H1 (cell line): ENCODE data around the gene IGF1. TPM values are rescaled to one million over a fixed set of nuclear protein-coding genes. Genes with fewer than 3 reads are reported as not detected.

Experiments used
- CTCF ChIA-PET: fragments of 300-600 bp; sonication (Branson Sonifier 250); formaldehyde crosslinking; loops from one replicate; lab custom pipeline; 2021; ENCODE audit not compliant: partially characterized antibody; lab: Charles Lee
- POLR2A ChIA-PET: fragments of 300-600 bp; sonication (Branson Sonifier 250); formaldehyde crosslinking; loops from one replicate; lab custom pipeline; 2021; ENCODE audit warnings: inconsistent platforms; ENCODE audit not compliant: partially characterized antibody; lab: Charles Lee
- DNase-seq, 2 experiments: peaks; one replicate each; pipeline versions ENCODE4 v3.0.0 to v3.0.0-alpha.2; 2010 to 2022; ENCODE audit warnings: low spot score in 2 of 2, low read depth in 1 of 2, mixed read lengths in 1 of 2
- FAIRE-seq: peaks from 2 replicates; lab custom pipeline; 2011; peaks lifted over from hg19 to GRCh38; lab: Jason Lieb, UNC
- H2AFZ ChIP-seq: 2 replicates; pipeline ENCODE4 v1.8.1; 2012; ENCODE audit warnings: low read length, inconsistent platforms
- H2AK5ac ChIP-seq: 2 replicates; pipeline ENCODE4 v1.6.1; 2013; ENCODE audit warnings: low read depth, low read length
- H2BK120ac ChIP-seq: replicated peaks from 2 replicates; pipeline ENCODE3; 2013; ENCODE audit warnings: low read depth, low read length, inconsistent platforms
- H2BK12ac ChIP-seq: 2 replicates; pipeline ENCODE4 v1.6.1; 2013; ENCODE audit warnings: low read depth, low read length
- H2BK15ac ChIP-seq: 2 replicates; pipeline ENCODE4 v1.6.1; 2013; ENCODE audit warnings: low read length
- H2BK20ac ChIP-seq: 2 replicates; pipeline ENCODE4 v1.6.1; 2013; ENCODE audit warnings: low read length
- H2BK5ac ChIP-seq: 2 replicates; pipeline ENCODE4 v1.6.1; 2013; ENCODE audit warnings: low read depth, low read length
- H3K14ac ChIP-seq: 2 replicates; pipeline ENCODE4 v1.6.1; 2013; ENCODE audit warnings: inconsistent platforms; ENCODE audit not compliant: insufficient read length
- H3K18ac ChIP-seq: 2 replicates; pipeline ENCODE4 v1.6.1; 2013; ENCODE audit warnings: low read length; ENCODE audit errors: extremely low read depth
- H3K23ac ChIP-seq: 2 replicates; pipeline ENCODE4 v1.6.1; 2013; ENCODE audit warnings: inconsistent platforms; ENCODE audit not compliant: insufficient read length
- H3K23me2 ChIP-seq: 2 replicates; pipeline ENCODE4 v1.6.1; 2013; ENCODE audit warnings: low read depth, low read length
- H3K27ac ChIP-seq: 2 replicates; pipeline ENCODE4 v1.6.1; 2011; ENCODE audit warnings: low read depth, low read length, inconsistent platforms
- H3K27me3 ChIP-seq, 4 experiments: replicated peaks in 1 of 4; 1 replicate in 1 of 4; 2 replicates in 3 of 4; pipeline versions ENCODE4 v1.6.1 to v1.8.1; 2011 to 2013; ENCODE audit warnings: low read length in 3 of 4, mild to moderate bottlenecking in 3 of 4, inconsistent platforms in 2 of 4, mixed read lengths in 2 of 4, moderate library complexity in 1 of 4; ENCODE audit not compliant: control insufficient read depth in 3 of 4, insufficient read depth in 3 of 4; ENCODE audit errors: extremely low read depth in 1 of 4
- H3K36me3 ChIP-seq, 4 experiments: 2 replicates each; pipeline versions ENCODE4 v1.6.1 to v1.8.1; 2011 to 2013; ENCODE audit warnings: mild to moderate bottlenecking in 4 of 4, low read length in 3 of 4, moderate library complexity in 2 of 4, control low read depth in 1 of 4, inconsistent platforms in 1 of 4; ENCODE audit not compliant: insufficient read depth in 4 of 4, control insufficient read depth in 2 of 4
- H3K4ac ChIP-seq: replicated peaks from 2 replicates; pipeline ENCODE3; 2013; ENCODE audit warnings: low read length, low read depth, mixed read lengths, inconsistent platforms; ENCODE audit not compliant: insufficient read length
- H3K4me1 ChIP-seq, 4 experiments: replicated peaks in 1 of 4; 1 replicate in 1 of 4; 2 replicates in 3 of 4; pipeline versions ENCODE4 v1.6.1 to v1.8.1; 2011 to 2013; ENCODE audit warnings: low read length in 3 of 4, inconsistent platforms in 2 of 4, mixed read lengths in 1 of 4; ENCODE audit not compliant: insufficient read depth in 4 of 4, control insufficient read depth in 3 of 4
- H3K4me2 ChIP-seq, 2 experiments: 2 replicates each; pipeline versions ENCODE4 v1.6.1 to v1.8.1; 2011 to 2013; ENCODE audit warnings: low read depth in 2 of 2, low read length in 2 of 2, control low read depth in 1 of 2, inconsistent platforms in 1 of 2, mild to moderate bottlenecking in 1 of 2; ENCODE audit not compliant: insufficient read depth in 1 of 2
- H3K4me3 ChIP-seq, 4 experiments: fragments of 200-600, 300-600 bp in 1 of 4; sonication (generic), shearing (Covaris generic), sonication (Bioruptor Twin) in 1 of 4; 2 replicates each; pipeline versions ENCODE4 v1.5.1 to v1.8.1; 2011 to 2016; ENCODE audit warnings: low read length in 4 of 4, low read depth in 3 of 4, control low read depth in 2 of 4, inconsistent platforms in 2 of 4, mild to moderate bottlenecking in 2 of 4, mixed read lengths in 1 of 4, moderate library complexity in 1 of 4; ENCODE audit not compliant: insufficient read depth in 2 of 4; ENCODE audit errors: extremely low read depth in 1 of 4
- H3K56ac ChIP-seq: replicated peaks from 2 replicates; pipeline ENCODE3; 2013; ENCODE audit warnings: low read depth, mild to moderate bottlenecking, mixed read lengths, low read length, inconsistent platforms; ENCODE audit not compliant: insufficient read length
- H3K79me1 ChIP-seq: 2 replicates; pipeline ENCODE4 v1.6.1; 2013; ENCODE audit warnings: low read depth, low read length, control low read depth
- H3K79me2 ChIP-seq, 2 experiments: 2 replicates each; pipeline versions ENCODE4 v1.6.1 to v1.8.1; 2012 to 2013; ENCODE audit warnings: low read length in 2 of 2, mild to moderate bottlenecking in 2 of 2, inconsistent platforms in 1 of 2; ENCODE audit not compliant: insufficient read depth in 2 of 2, control insufficient read depth in 1 of 2
- H3K9ac ChIP-seq, 4 experiments: replicated peaks in 1 of 4; 1 replicate in 1 of 4; 2 replicates in 3 of 4; pipeline versions ENCODE4 v1.6.1 to v1.8.1; 2011 to 2013; ENCODE audit warnings: low read depth in 3 of 4, low read length in 3 of 4, control low read depth in 2 of 4, mild to moderate bottlenecking in 2 of 4, moderate library complexity in 2 of 4, inconsistent platforms in 1 of 4; ENCODE audit errors: extremely low read depth in 1 of 4
- H3K9me3 ChIP-seq, 2 experiments: 2 replicates each; pipeline versions ENCODE4 v1.6.1 to v1.8.1; 2012 to 2013; ENCODE audit warnings: mild to moderate bottlenecking in 2 of 2, moderate library complexity in 2 of 2, control low read depth in 1 of 2, inconsistent platforms in 1 of 2, low read depth in 1 of 2, low read length in 1 of 2, mixed read lengths in 1 of 2; ENCODE audit not compliant: insufficient read depth in 2 of 2
- H4K20me1 ChIP-seq, 2 experiments: replicated peaks in 1 of 2; 2 replicates each; pipeline versions ENCODE3 to v1.8.1; 2011 to 2013; ENCODE audit warnings: inconsistent platforms in 2 of 2, low read length in 2 of 2, mild to moderate bottlenecking in 1 of 2; ENCODE audit not compliant: insufficient read depth in 2 of 2, control insufficient read depth in 1 of 2
- H4K5ac ChIP-seq: 2 replicates; pipeline ENCODE4 v1.6.1; 2013; ENCODE audit warnings: low read length, low read depth, mixed read lengths, inconsistent platforms; ENCODE audit not compliant: insufficient read length
- H4K8ac ChIP-seq: 2 replicates; pipeline ENCODE4 v1.8.0; 2013; ENCODE audit warnings: mild to moderate bottlenecking, moderate library complexity, low read length, inconsistent platforms; ENCODE audit not compliant: insufficient read depth; ENCODE audit errors: extremely low read depth
- H4K91ac ChIP-seq: replicated peaks from 2 replicates; pipeline ENCODE3; 2013; ENCODE audit warnings: low read length, mixed read lengths, inconsistent platforms; ENCODE audit not compliant: insufficient read length
- GABPA ChIP-seq: IDR thresholded peaks from 2 replicates; pipeline ENCODE4 v1.6.1; 2011; ENCODE audit warnings: mild to moderate bottlenecking, low read length, moderate library complexity, borderline replicate concordance; ENCODE audit not compliant: insufficient read depth
- TAF1 ChIP-seq: IDR thresholded peaks from 2 replicates; pipeline ENCODE4 v1.6.1; 2011; ENCODE audit warnings: mild to moderate bottlenecking, low read depth, low read length
- WGBS, 2 experiments: shearing (Covaris generic) in 1 of 2; methylation state at CpG; one replicate each; pipeline versions ENCODE4 v1.1.6 to v1.1.7; 2013 to 2015; ENCODE audit warnings: low lambda C conversion rate in 2 of 2, mixed read lengths in 2 of 2, inconsistent platforms in 1 of 2, low coverage in 1 of 2, missing lambda C conversion rate in 1 of 2; ENCODE audit not compliant: insufficient replicate concordance in 2 of 2, insufficient coverage in 1 of 2, insufficient read length in 1 of 2; ENCODE audit errors: extremely low coverage in 1 of 2, missing lambda C conversion rate in 1 of 2; 5-methylcytosine and 5-hydroxymethylcytosine counted together
- polyA plus RNA-seq, 7 experiments: library from polyadenylated mRNA; depleted of rRNA in 3 of 7; stranded (reverse) in 5 of 7; unstranded in 2 of 7; fragments of >200 nt in 5 of 7; fragments of 200-250 nt in 2 of 7; gene quantifications; 1 replicate in 5 of 7; 2 replicates in 1 of 7; 4 replicates in 1 of 7; pipeline versions ENCODE4 v1.2.1 to v1.2.3, GENCODE V29; 2011 to 2013; ENCODE audit warnings: missing spikeins in 2 of 7, mixed read lengths in 2 of 7
- total RNA-seq: library from RNA; stranded (reverse); fragmentation: NEBNext Ultra II Directional; extraction: Animal tissue kit (Norgen Biotek cat#: 25700); gene quantifications from 2 replicates; pipeline ENCODE4 v1.2.1, GENCODE V29; 2021

The IGF1 gene
- total and polyA plus RNA-seq, 2 of the 8 experiments (the other 6 are each of a cell fraction or from before 2014, with no cell fraction given) = not detected

DNA sequence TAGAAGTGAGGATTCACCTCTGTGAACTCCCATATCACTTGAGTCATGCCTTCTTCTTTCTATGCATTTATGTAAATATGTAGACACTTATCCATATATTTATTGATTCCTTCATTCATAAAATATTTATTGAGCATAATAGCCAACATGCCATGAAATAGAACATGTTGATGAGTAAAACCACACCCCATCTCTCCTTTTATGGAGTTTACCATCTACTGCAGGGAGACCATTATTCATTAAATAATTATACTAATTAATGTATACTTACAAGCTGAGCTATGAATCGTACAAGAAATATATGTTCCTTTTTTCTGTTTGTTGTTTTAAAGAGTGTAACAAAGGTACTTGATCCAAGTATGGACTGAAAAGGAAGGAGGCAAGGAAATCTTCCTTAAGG lies 17.4 kb upstream of the IGF1 start:
- DNase-seq = no peak
- H2BK20ac ChIP-seq = no peak overlapping the region
- H3K23me2 ChIP-seq = no peaks in the 10 kb centered on the region; the same call in 1 of the 2 replicates
- no peaks in the 10 kb centered on the region for H3K36me3 ChIP-seq
- no peaks in the 10 kb centered on the region for H3K9me3 ChIP-seq
- no peaks in the 10 kb centered on the region for H3K27me3 ChIP-seq
- H3K14ac ChIP-seq = no peak overlapping the region
- H4K5ac ChIP-seq = no peak overlapping the region
- 85% methylated on average over 1 of the region's 1 CpG; no CpG with 5 or more reads in 1 of the 2 experiments for WGBS, 2 experiments
- no peak overlapping the region for H2AFZ ChIP-seq
- FAIRE-seq = no peak
- no peak overlapping the region for H2BK15ac ChIP-seq
- ChIA-PET POLR2A (no interaction called here), CTCF (interaction anchor here (0.6 to 1.2 kb wide), 2 partner anchors 25 to 319 kb away, joined by 3 to 4 read pairs; no protein-coding TSS in a partner anchor)
- no peak overlapping the region for H3K4ac ChIP-seq
- no peaks in the 10 kb centered on the region for H4K20me1 ChIP-seq
- H3K23ac ChIP-seq = no peak overlapping the region
- no peaks in the 10 kb centered on the region for H3K79me1 ChIP-seq
- H3K4me2 ChIP-seq = no peak overlapping the region
- H3K27ac ChIP-seq = no peak overlapping the region
- H3K18ac ChIP-seq = no peak overlapping the region
- H2BK120ac ChIP-seq = no peak overlapping the region
- H4K8ac ChIP-seq = no peak overlapping the region
- no peak overlapping the region for H2BK12ac ChIP-seq
- no peak overlapping the region for H3K56ac ChIP-seq
- no peak overlapping the region for H3K9ac ChIP-seq
- H3K4me3 ChIP-seq = no peak overlapping the region
- no peak overlapping the region for H2BK5ac ChIP-seq
- no peaks in the 10 kb centered on the region for H3K4me1 ChIP-seq
- H3K79me2 ChIP-seq = no peaks in the 10 kb centered on the region
- H4K91ac ChIP-seq = no peak overlapping the region
- no peak overlapping the region for H2AK5ac ChIP-seq
- TF ChIP-seq GABPA = no peak
- TF ChIP-seq TAF1 = no peak
